ENCODE results near the gene HOXD9. TPM values are rescaled to one million over a fixed set of nuclear protein-coding genes. Genes with fewer than 3 reads are reported as not detected.

HOXD9 gene
- total RNA-seq, 1 donor from 2014 or later, result not detected

DNA sequence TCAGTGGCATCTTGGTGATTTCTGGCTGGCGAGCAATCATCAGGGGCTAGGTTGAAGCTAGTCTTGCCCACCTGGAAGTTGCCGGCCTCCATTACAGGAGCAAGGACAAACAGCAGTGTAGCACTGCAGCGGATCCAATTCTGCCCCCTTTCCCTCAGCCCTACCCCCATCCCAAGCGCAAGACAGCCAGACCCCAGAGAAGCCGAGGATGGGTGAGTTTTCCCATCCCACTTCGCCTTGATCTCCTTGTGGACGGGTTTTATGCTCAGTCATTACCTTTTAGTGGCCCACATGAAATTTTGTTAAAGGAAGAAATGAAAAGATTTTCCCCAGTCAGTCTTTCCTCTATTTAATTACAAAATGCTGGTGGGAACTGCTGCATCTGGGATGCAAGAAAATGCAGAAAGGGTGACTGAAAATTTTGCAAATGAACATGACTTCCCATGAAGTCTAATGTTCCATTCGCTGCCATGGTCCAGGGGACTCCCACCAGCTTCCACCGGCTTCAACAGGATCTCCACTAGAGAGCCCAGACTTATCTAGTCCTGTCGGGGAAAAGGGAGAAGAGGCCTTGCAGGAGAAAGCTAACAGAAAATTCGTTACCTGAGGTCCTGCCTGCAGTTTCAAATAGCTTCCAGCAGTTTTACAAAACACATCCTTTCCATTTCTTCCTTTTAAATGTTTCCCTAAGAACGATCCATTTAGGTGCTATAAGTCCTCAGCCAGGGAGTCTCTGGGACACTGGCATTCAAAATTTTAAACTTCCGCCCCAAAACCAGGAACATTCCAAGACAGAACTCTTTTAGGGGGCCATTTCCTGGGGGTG, 1.9 kb upstream of the HOXD9 start:
- no peak overlapping the region for H3K4me3 ChIP-seq
- H3K27ac ChIP-seq, result no peak overlapping the region
- H3K27me3 ChIP-seq, result peaks cover 35% of the 10 kb centered on the region
- intact Hi-C loops (cut with DNase I), result loop anchor here (5.0 to 10.0 kb wide), 2 partner anchors 38 to 1214 kb away; partner anchors contain the start of gene EVX2
- H3K9me3 ChIP-seq, result no peaks in the 10 kb centered on the region
- no peaks in the 10 kb centered on the region for H3K36me3 ChIP-seq
- peaks cover 11 to 17% of the 10 kb centered on the region in 2 donors for H3K4me1 ChIP-seq
- DNase-seq (ENCODE audit: low spot score in 2 of 2), result peak in 1 of 2 donors; percentile 37
- TF ChIP-seq, protein P1, sequence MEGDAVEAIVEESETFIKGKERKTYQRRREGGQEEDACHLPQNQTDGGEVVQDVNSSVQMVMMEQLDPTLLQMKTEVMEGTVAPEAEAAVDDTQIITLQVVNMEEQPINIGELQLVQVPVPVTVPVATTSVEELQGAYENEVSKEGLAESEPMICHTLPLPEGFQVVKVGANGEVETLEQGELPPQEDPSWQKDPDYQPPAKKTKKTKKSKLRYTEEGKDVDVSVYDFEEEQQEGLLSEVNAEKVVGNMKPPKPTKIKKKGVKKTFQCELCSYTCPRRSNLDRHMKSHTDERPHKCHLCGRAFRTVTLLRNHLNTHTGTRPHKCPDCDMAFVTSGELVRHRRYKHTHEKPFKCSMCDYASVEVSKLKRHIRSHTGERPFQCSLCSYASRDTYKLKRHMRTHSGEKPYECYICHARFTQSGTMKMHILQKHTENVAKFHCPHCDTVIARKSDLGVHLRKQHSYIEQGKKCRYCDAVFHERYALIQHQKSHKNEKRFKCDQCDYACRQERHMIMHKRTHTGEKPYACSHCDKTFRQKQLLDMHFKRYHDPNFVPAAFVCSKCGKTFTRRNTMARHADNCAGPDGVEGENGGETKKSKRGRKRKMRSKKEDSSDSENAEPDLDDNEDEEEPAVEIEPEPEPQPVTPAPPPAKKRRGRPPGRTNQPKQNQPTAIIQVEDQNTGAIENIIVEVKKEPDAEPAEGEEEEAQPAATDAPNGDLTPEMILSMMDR (IDR thresholded peaks at IDR 0.05), result no peak

DNA sequence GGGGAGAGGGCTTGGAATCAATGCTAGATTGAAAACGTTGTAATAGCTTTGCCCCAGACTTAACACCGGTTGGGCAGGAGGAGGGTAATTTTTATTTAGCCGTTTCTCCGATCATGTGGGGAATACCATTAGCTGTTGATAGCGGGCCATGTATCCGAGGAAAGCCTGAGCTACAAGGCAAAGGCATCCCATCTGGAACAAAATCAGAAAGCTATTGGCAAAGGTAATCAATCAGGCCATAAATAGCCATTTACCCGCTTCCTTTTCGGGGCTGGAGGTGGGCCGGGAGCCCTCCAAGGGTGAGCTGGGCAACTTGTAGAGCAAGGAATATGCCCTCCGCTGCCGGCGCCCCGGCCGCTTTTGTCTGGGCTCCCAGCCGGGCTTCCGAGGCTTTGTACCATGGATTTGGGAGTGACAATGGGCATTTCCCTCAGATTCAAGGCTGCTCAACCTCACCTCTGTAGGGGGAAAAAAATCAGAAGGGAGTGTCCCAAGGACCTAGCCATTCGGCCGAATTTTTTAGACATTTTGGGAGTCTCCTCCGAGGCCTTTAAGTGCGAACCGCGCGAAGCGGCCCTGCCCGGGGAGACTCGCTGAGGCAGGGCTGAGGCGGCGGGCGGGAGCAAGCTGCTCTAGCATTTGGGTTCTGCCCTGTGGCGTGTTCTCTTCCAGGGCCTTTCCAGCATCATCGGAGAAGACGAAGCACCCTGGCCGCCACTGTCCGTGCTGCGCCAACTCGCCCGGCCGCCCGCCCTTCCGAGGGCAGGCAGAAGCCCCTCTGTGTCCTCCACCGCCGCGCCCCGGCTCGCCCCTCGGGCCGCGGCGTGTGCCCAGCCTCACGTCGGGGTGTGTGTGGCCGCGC, 1.1 kb upstream of the HOXD9 start:
- intact Hi-C loops (cut with DNase I), result loop anchor here (5.0 to 10.0 kb wide), 2 partner anchors 39 to 1213 kb away; partner anchors contain the start of gene EVX2
- Histone ChIP-seq H3K27me3 (peaks cover 27% of the 10 kb centered on the region), H3K36me3 (no peaks in the 10 kb centered on the region), H3K4me3 (peak overlapping the region; percentile 67 to 81), H3K27ac (no peak overlapping the region), H3K9me3 (no peaks in the 10 kb centered on the region), H3K4me1 (peaks cover 11 to 13% of the 10 kb centered on the region in 2 donors)
- TF ChIP-seq, protein P1 (IDR thresholded peaks at IDR 0.05), result no peak
- peak in 1 of 2 donors; percentile 59 for DNase-seq (ENCODE audit: low spot score in 2 of 2)

DNA sequence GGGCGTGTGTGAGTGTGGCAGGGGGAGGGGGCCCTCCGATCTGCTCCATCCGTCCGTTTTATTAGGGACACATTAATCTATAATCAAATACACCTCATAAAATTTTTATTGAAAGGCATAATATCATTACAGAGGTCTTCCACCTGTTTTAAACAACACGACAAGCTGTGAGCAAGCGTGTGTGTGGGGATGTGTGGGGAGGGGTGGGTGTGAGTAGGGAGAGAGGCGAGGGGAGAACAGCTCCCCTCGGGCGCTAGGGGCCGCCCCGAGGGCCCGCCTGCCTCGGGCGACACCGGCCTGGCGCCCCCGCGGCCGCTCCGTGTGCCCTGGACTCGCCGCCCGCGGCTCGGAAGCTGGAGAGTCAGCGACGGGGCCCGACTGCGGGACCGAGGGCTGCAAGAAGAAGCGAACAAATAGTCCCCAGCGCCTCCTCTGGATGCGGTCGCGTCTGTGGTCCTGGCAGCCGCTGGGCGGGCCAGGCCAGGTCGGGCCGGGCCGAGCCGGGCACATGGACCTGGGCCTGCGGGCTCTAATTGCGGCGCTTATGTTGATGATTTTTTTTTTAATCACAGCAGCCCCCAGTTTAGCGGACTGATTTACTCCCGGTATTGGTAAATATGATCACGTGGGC, 352 bp upstream of the HOXD9 start:
- H3K36me3 ChIP-seq, result no peaks in the 10 kb centered on the region
- no peaks in the 10 kb centered on the region for H3K9me3 ChIP-seq
- TF ChIP-seq, protein P1 (IDR thresholded peaks at IDR 0.05), result no peak
- peak overlapping the region; percentile 67 to 81 for H3K4me3 ChIP-seq
- H3K27me3 ChIP-seq, result peaks cover 20% of the 10 kb centered on the region
- no peak overlapping the region for H3K27ac ChIP-seq
- H3K4me1 ChIP-seq, result peaks cover 11 to 12% of the 10 kb centered on the region in 2 donors
- DNase-seq (ENCODE audit: low spot score in 2 of 2), result no peak
- intact Hi-C loops (cut with DNase I), result loop anchor here (5.0 to 10.0 kb wide), 2 partner anchors 40 to 1213 kb away; partner anchors contain the start of gene EVX2

DNA sequence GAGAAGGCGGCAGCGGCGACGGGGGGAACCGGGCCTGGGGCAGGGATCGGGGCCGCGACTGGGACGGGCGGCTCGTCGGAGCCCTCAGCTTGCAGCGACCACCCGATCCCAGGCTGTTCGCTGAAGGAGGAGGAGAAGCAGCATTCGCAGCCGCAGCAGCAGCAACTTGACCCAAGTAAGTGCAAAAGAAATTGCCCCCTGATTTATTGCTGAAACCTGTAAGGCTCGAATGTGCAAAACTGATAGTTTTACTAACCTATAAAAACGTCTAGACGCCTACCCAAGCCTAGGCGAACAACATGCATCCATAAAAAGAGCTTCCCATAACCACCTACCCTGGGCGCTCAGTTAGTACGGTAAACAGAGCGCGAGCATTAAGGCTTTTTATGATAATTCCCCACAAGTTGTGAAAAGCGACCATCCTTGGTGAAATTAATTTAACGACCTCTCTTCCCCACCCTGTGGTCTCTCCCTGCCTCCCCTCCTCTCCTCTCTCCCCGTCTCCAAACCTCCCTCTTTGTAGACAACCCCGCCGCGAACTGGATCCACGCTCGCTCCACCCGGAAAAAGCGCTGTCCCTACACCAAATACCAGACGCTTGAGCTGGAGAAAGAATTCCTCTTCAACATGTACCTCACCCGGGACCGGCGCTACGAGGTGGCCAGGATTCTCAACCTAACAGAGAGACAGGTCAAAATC, 1.0 kb downstream of the HOXD9 start:
- peaks cover 9% of the 10 kb centered on the region for H3K27me3 ChIP-seq
- no peaks in the 10 kb centered on the region for H3K9me3 ChIP-seq
- H3K27ac ChIP-seq, result no peak overlapping the region
- no peak for DNase-seq (ENCODE audit: low spot score in 2 of 2)
- H3K4me1 ChIP-seq, result peaks cover 11 to 12% of the 10 kb centered on the region in 2 donors
- TF ChIP-seq, protein P1 (IDR thresholded peaks at IDR 0.05), result no peak
- H3K4me3 ChIP-seq, result peak overlapping the region; percentile 67 to 81
- H3K36me3 ChIP-seq, result no peaks in the 10 kb centered on the region
- intact Hi-C loops (cut with DNase I), result loop anchor here (5.0 to 10.0 kb wide), 2 partner anchors 41 to 1211 kb away; partner anchors contain the start of gene EVX2

Measured in ascending aorta (tissue), 2 donors.